Osteoblast (primary cell): ENCODE measurements around the gene GRAMD4. TPM values are rescaled to one million over a fixed set of nuclear protein-coding genes. Genes with fewer than 3 reads are reported as not detected.

Experiments
- DNase-seq: peaks from one replicate; pipeline ENCODE4 v3.0.0; 2011; ENCODE audit warnings: low spot score, mixed read lengths; ENCODE audit not compliant: insufficient read length; ENCODE audit errors: missing footprints
- H2AFZ ChIP-seq: 2 replicates; pipeline ENCODE4 v1.6.0; 2011; ENCODE audit warnings: mild to moderate bottlenecking, low read length
- H3K27ac ChIP-seq: 2 replicates; pipeline ENCODE4 v1.5.1; 2011; ENCODE audit warnings: mild to moderate bottlenecking, low read depth, low read length, moderate library complexity
- H3K27me3 ChIP-seq: 2 replicates; pipeline ENCODE4 v1.6.0; 2012; ENCODE audit warnings: mild to moderate bottlenecking, control low read depth, inconsistent platforms, low read length, moderate library complexity; ENCODE audit not compliant: insufficient read depth
- H3K36me3 ChIP-seq: 2 replicates; pipeline ENCODE4 v1.5.1; 2011; ENCODE audit warnings: mild to moderate bottlenecking, low read length, control low read depth, moderate library complexity; ENCODE audit not compliant: insufficient read depth
- H3K4me1 ChIP-seq: 2 replicates; pipeline ENCODE4 v1.5.1; 2011; ENCODE audit warnings: mild to moderate bottlenecking, low read length, control low read depth, moderate library complexity; ENCODE audit not compliant: insufficient read depth
- H3K4me2 ChIP-seq: 2 replicates; pipeline ENCODE4 v1.6.0; 2011; ENCODE audit warnings: mild to moderate bottlenecking, low read length; ENCODE audit not compliant: insufficient read depth
- H3K4me3 ChIP-seq: fragments of 200-600 bp; sonication (generic); 3 replicates; pipeline ENCODE4 v1.5.1; 2012; ENCODE audit warnings: mild to moderate bottlenecking, low read length, inconsistent platforms; ENCODE audit not compliant: insufficient read depth
- H3K79me2 ChIP-seq: 2 replicates; pipeline ENCODE4 v1.6.0; 2012; ENCODE audit warnings: mild to moderate bottlenecking, low read length, control low read depth, inconsistent platforms; ENCODE audit not compliant: insufficient read depth
- H3K9me3 ChIP-seq: 2 replicates; pipeline ENCODE4 v1.5.1; 2011; ENCODE audit warnings: low read depth, low read length, control low read depth
- H4K20me1 ChIP-seq: 2 replicates; pipeline ENCODE4 v1.6.0; 2012; ENCODE audit warnings: mild to moderate bottlenecking, low read length, control low read depth; ENCODE audit not compliant: insufficient read depth
- total RNA-seq: library from RNA; depleted of rRNA; stranded (reverse); fragments of >200 nt; gene quantifications from 2 replicates; pipeline ENCODE4 v1.2.3, GENCODE V29; 2012
- TF ChIP-seq, protein P1 (sequence below): IDR thresholded peaks from 2 replicates; pipeline ENCODE4 v1.5.1; 2011; ENCODE audit warnings: mild to moderate bottlenecking, low read depth, low read length, moderate library complexity; ENCODE audit errors: extremely low read depth

GRAMD4 gene
- total RNA-seq, 1 donor, result 17.0 TPM

DNA sequence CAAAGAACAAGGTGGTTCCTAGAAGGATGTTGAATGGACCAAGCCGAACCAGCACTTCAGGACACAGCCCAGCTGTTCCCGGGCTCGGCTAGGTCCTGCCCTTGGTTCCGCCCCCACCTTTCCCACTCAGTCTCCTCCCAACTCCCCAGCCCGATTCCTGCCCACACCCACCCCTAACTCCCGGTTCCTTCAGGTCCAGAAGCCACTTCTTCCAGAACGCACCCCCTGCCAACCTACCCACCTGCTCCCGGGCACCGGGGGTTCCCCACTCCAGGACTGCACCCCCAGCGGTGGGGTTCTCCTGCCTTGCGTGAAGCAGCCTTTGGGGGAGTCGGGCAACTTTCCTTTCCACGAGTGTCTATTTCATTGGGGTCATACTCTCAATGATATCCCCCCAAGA, 87.1 kb downstream of the GRAMD4 start:
- peak; percentile 66 for DNase-seq
- Histone ChIP-seq H3K4me2 (no peak overlapping the region), H3K27ac (no peak overlapping the region), H3K4me1 (no peaks in the 10 kb centered on the region), H2AFZ (no peak overlapping the region), H3K79me2 (no peaks in the 10 kb centered on the region), H4K20me1 (peaks cover 3% of the 10 kb centered on the region), H3K27me3 (no peaks in the 10 kb centered on the region), H3K4me3 (no peak overlapping the region), H3K36me3 (peaks cover 44% of the 10 kb centered on the region), H3K9me3 (no peaks in the 10 kb centered on the region)
- TF ChIP-seq, protein P1, sequence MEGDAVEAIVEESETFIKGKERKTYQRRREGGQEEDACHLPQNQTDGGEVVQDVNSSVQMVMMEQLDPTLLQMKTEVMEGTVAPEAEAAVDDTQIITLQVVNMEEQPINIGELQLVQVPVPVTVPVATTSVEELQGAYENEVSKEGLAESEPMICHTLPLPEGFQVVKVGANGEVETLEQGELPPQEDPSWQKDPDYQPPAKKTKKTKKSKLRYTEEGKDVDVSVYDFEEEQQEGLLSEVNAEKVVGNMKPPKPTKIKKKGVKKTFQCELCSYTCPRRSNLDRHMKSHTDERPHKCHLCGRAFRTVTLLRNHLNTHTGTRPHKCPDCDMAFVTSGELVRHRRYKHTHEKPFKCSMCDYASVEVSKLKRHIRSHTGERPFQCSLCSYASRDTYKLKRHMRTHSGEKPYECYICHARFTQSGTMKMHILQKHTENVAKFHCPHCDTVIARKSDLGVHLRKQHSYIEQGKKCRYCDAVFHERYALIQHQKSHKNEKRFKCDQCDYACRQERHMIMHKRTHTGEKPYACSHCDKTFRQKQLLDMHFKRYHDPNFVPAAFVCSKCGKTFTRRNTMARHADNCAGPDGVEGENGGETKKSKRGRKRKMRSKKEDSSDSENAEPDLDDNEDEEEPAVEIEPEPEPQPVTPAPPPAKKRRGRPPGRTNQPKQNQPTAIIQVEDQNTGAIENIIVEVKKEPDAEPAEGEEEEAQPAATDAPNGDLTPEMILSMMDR, result no peak

DNA sequence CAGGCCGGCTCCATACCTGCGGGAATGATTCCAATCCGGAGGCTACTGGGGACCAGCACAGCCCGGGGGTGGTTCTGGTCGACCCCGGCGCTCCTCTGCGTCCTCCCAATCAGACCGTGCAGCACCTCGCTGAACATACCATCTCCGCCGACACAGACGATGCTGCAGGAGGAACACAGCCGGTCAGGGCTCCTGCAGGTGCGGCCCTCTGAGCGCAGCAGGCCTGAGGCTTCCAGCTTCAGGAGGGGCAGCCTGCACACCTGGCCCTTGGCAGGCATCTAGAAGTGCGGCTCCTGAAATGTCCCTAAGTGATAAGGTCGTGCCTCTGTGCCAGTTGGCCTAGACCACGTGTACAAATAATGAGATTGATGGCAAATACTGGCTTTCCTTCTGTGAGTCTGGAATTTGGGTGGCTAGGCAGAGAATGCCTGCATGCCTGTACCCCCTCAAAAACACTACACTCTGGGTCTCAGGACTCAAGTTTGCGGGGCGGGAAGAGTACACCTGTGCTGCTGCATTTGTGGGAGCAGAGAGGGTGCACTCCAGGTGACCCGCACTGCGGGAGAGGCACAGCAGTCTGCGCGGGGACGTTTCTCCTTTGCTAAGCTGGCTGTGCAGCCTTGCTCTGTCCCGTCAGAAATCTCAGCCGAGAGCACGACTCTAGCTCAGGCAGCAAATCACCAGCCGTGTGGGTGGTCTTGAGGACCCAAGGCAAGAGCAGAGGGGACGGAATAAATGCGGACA, 87.8 kb downstream of the GRAMD4 start:
- TF ChIP-seq, protein P1, result no peak
- Histone ChIP-seq H3K4me3 (no peak overlapping the region), H4K20me1 (peaks cover 3% of the 10 kb centered on the region), H3K27ac (no peak overlapping the region), H2AFZ (no peak overlapping the region), H3K27me3 (no peaks in the 10 kb centered on the region), H3K4me2 (no peak overlapping the region), H3K79me2 (peaks cover 2% of the 10 kb centered on the region), H3K36me3 (peaks cover 40% of the 10 kb centered on the region), H3K4me1 (no peaks in the 10 kb centered on the region), H3K9me3 (no peaks in the 10 kb centered on the region)
- DNase-seq, result peak; percentile 73

DNA sequence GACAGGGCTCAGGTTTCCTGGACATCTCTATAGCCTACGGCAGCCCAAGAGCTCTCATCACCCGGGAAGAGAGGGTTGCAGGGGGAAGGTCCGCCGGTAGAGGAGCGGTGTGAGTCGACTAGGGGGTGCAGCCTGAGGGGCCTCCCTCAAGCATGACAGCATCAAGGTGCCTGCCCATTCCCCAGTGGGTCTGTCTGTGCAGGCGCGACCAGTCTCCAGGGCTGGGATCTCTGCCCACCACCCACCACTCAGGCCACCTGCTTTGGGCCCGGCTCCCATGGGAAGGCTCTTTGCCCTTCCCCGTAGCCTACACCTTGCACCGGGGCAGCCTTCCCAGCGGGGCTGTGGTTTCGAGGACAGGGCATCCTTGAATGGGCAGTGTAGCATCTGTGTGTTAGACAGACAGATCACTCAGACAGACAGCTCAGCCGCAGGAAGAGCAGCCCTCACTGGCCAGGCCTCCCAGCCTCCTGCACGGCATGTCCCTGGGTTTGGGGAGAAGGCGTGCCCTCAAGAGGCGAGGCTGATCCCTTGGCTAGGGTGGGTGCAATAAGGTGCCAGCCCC, 88.7 kb downstream of the GRAMD4 start:
- no peaks in the 10 kb centered on the region for H3K9me3 ChIP-seq
- peaks cover 6% of the 10 kb centered on the region for H4K20me1 ChIP-seq
- no peak overlapping the region for H2AFZ ChIP-seq
- H3K4me3 ChIP-seq, result no peak overlapping the region
- TF ChIP-seq, protein P1, result no peak
- no peak overlapping the region for H3K4me2 ChIP-seq
- peaks cover 7% of the 10 kb centered on the region for H3K79me2 ChIP-seq
- no peaks in the 10 kb centered on the region for H3K4me1 ChIP-seq
- no peaks in the 10 kb centered on the region for H3K27me3 ChIP-seq
- peak; percentile 74 for DNase-seq
- H3K36me3 ChIP-seq, result peaks cover 44% of the 10 kb centered on the region
- H3K27ac ChIP-seq, result no peak overlapping the region

DNA sequence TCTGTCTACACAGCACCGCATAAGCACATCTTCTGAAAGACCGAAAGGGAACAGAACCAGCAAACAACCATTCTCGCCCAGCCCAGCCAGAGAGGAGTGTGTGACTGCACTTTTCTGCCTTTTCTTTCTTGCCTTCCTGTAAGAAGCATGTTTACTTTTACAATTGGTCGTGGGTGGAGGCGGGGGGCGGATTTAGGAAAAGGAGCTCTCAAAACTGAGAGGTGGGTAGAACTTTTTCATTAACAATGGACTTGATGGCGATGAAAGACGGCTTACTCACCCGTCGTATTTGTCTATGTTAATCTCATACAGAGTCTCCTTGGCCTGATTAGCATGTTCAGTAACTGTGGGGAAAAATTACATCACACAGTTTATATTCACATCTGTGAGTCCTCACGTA, 90.6 kb downstream of the GRAMD4 start:
- TF ChIP-seq, protein P1, result no peak
- H3K4me3 ChIP-seq, result no peak overlapping the region
- H3K27me3 ChIP-seq, result no peaks in the 10 kb centered on the region
- H3K4me1 ChIP-seq, result no peaks in the 10 kb centered on the region
- DNase-seq, result no peak
- no peak overlapping the region for H3K27ac ChIP-seq
- H3K9me3 ChIP-seq, result no peaks in the 10 kb centered on the region
- H2AFZ ChIP-seq, result no peak overlapping the region
- H3K4me2 ChIP-seq, result no peak overlapping the region
- peaks cover 44% of the 10 kb centered on the region for H3K36me3 ChIP-seq
- H4K20me1 ChIP-seq, result peaks cover 6% of the 10 kb centered on the region
- H3K79me2 ChIP-seq, result peaks cover 7% of the 10 kb centered on the region
